Central memory CD8-positive, alpha-beta T cell (primary cell): ENCODE measurements around the gene UBN2.
"Not testable (repeated sequence)": the region's sequence is repeated elsewhere in the genome, so short reads cannot be mapped to it uniquely, and the experiment has no call there.

Experiments used
- ATAC-seq: fragments of 150-1000 bp; cut with Tn5 transposase; replicated peaks from 2 replicates; pipeline ENCODE4 v1.10.0; 2022; ENCODE audit warnings: mild to moderate bottlenecking, moderate FRiP score, moderate number of reproducible peaks; ENCODE audit not compliant: poor library complexity, severe bottlenecking; ENCODE audit errors: extremely low read depth
- DNase-seq, 2 donors: peaks; one replicate each; pipeline ENCODE4 v3.0.0; 2021; ENCODE audit warnings: low spot score in 2 of 2
- H3K27ac Mint-ChIP-seq: one replicate; pipeline ENCODE4 v1.8.0; 2022; ENCODE audit warnings: low read depth, mild to moderate bottlenecking, moderate library complexity, mixed read lengths
- H3K27me3 Mint-ChIP-seq: one replicate; pipeline ENCODE4 v1.8.0; 2022; ENCODE audit warnings: mixed read lengths
- H3K36me3 Mint-ChIP-seq: one replicate; pipeline ENCODE4 v1.8.0; 2022; ENCODE audit warnings: mild to moderate bottlenecking, moderate library complexity, mixed read lengths; ENCODE audit not compliant: insufficient read depth
- H3K4me1 Mint-ChIP-seq: one replicate; pipeline ENCODE4 v1.8.0; 2022; ENCODE audit warnings: mixed read lengths
- H3K4me3 Mint-ChIP-seq: one replicate; pipeline ENCODE4 v1.8.0; 2022; ENCODE audit warnings: mild to moderate bottlenecking, moderate library complexity, mixed read lengths
- H3K9me3 Mint-ChIP-seq: one replicate; pipeline ENCODE4 v1.8.0; 2022; ENCODE audit warnings: mixed read lengths

Gene UBN2

GRCh38 chr7:139218173-139218572, 12.9 kb upstream of the UBN2 start:
- Mint-ChIP-seq H3K27me3 (peaks cover 25% of the 10 kb centered on the region), H3K36me3 (no peaks in the 10 kb centered on the region), H3K4me3 (no peak overlapping the region), H3K4me1 (no peaks in the 10 kb centered on the region), H3K9me3 (no peaks in the 10 kb centered on the region), H3K27ac (no peak overlapping the region)
- DNase-seq (no peak), ATAC-seq (no peak)

GRCh38 chr7:139224219-139224618, 6.8 kb upstream of the UBN2 start:
- no peaks in the 10 kb centered on the region for H3K4me1 Mint-ChIP-seq
- H3K4me3 Mint-ChIP-seq: no peak overlapping the region
- no peak for ATAC-seq
- H3K27me3 Mint-ChIP-seq: peaks cover 42% of the 10 kb centered on the region
- DNase-seq: no peak
- no peak overlapping the region for H3K27ac Mint-ChIP-seq
- H3K9me3 Mint-ChIP-seq: no peaks in the 10 kb centered on the region
- no peaks in the 10 kb centered on the region for H3K36me3 Mint-ChIP-seq

GRCh38 chr7:139224836-139225235, 6.2 kb upstream of the UBN2 start:
- H3K27ac Mint-ChIP-seq, H3K36me3 Mint-ChIP-seq, ATAC-seq, H3K4me1 Mint-ChIP-seq, H3K4me3 Mint-ChIP-seq, DNase-seq, H3K9me3 Mint-ChIP-seq: not testable (repeated sequence)
- H3K27me3 Mint-ChIP-seq: peaks cover 35% of the 10 kb centered on the region

GRCh38 chr7:139225286-139226157, 5.5 kb upstream of the UBN2 start:
- not testable (repeated sequence) for H3K4me3 Mint-ChIP-seq, DNase-seq, H3K4me1 Mint-ChIP-seq, ATAC-seq, H3K36me3 Mint-ChIP-seq, H3K9me3 Mint-ChIP-seq, H3K27ac Mint-ChIP-seq
- H3K27me3 Mint-ChIP-seq: peaks cover 31% of the 10 kb centered on the region

GRCh38 chr7:139226158-139226515, 4.9 kb upstream of the UBN2 start:
- peaks cover 15% of the 10 kb centered on the region for H3K4me1 Mint-ChIP-seq
- not testable (repeated sequence) for H3K4me3 Mint-ChIP-seq, H3K9me3 Mint-ChIP-seq, H3K27ac Mint-ChIP-seq, H3K36me3 Mint-ChIP-seq, DNase-seq, ATAC-seq
- H3K27me3 Mint-ChIP-seq: peaks cover 31% of the 10 kb centered on the region

- H3K27me3 Mint-ChIP-seq: peaks cover 31% of the 10 kb centered on the region
- H3K4me1 Mint-ChIP-seq: peaks cover 18% of the 10 kb centered on the region
- not testable (repeated sequence) for DNase-seq, H3K9me3 Mint-ChIP-seq, H3K27ac Mint-ChIP-seq, H3K4me3 Mint-ChIP-seq, ATAC-seq
- H3K36me3 Mint-ChIP-seq: peaks cover 11% of the 10 kb centered on the region
These were observed 4.0 kb upstream of the UBN2 start for GRCh38 chr7:139226988-139227488.

- peak overlapping the region; percentile 95 for H3K27ac Mint-ChIP-seq
- H3K4me3 Mint-ChIP-seq: peak overlapping the region; percentile 98
- H3K27me3 Mint-ChIP-seq: peaks cover 12% of the 10 kb centered on the region
- no peak for DNase-seq
- peaks cover 34% of the 10 kb centered on the region for H3K4me1 Mint-ChIP-seq
- H3K36me3 Mint-ChIP-seq: peaks cover 14% of the 10 kb centered on the region
- no peak for ATAC-seq
- no peaks in the 10 kb centered on the region for H3K9me3 Mint-ChIP-seq
These were observed 1.0 kb upstream of the UBN2 start for GRCh38 chr7:139230023-139230422.

GRCh38 chr7:139230484-139230773, 608 bp upstream of the UBN2 start:
- Mint-ChIP-seq H3K36me3 (peaks cover 14% of the 10 kb centered on the region), H3K9me3 (no peaks in the 10 kb centered on the region), H3K4me3 (peak overlapping the region; percentile 98), H3K27ac (peak overlapping the region; percentile 95), H3K27me3 (peaks cover 9% of the 10 kb centered on the region), H3K4me1 (peaks cover 34% of the 10 kb centered on the region)
- ATAC-seq (peak; percentile 7), DNase-seq (no peak)

GRCh38 chr7:139231513-139232376, 708 bp downstream of the UBN2 start:
- DNase-seq: no peak
- H3K27ac Mint-ChIP-seq: peak overlapping the region; percentile 95
- H3K4me3 Mint-ChIP-seq: peak overlapping the region; percentile 98
- peaks cover 14% of the 10 kb centered on the region for H3K36me3 Mint-ChIP-seq
- ATAC-seq: peak; percentile 39
- H3K4me1 Mint-ChIP-seq: peaks cover 46% of the 10 kb centered on the region
- no peaks in the 10 kb centered on the region for H3K9me3 Mint-ChIP-seq
- peaks cover 9% of the 10 kb centered on the region for H3K27me3 Mint-ChIP-seq

- ATAC-seq (no peak), DNase-seq (no peak)
- Mint-ChIP-seq H3K27ac (peak overlapping the region; percentile 87), H3K9me3 (no peaks in the 10 kb centered on the region), H3K4me1 (peaks cover 46% of the 10 kb centered on the region), H3K27me3 (peaks cover 7% of the 10 kb centered on the region), H3K36me3 (peaks cover 18% of the 10 kb centered on the region), H3K4me3 (peak overlapping the region; percentile 98)
These were observed 1.3 kb downstream of the UBN2 start for GRCh38 chr7:139232377-139232717.

GRCh38 chr7:139232904-139233303, 1.9 kb downstream of the UBN2 start:
- ATAC-seq (no peak), DNase-seq (no peak)
- Mint-ChIP-seq H3K36me3 (peaks cover 23% of the 10 kb centered on the region), H3K4me1 (peaks cover 46% of the 10 kb centered on the region), H3K4me3 (peak overlapping the region; percentile 98), H3K27ac (peak overlapping the region; percentile 87), H3K27me3 (peaks cover 1% of the 10 kb centered on the region), H3K9me3 (no peaks in the 10 kb centered on the region)

GRCh38 chr7:139241258-139241657, 10.2 kb downstream of the UBN2 start:
- Mint-ChIP-seq H3K36me3 (peaks cover 28% of the 10 kb centered on the region), H3K4me1 (peaks cover 9% of the 10 kb centered on the region), H3K4me3 (no peak overlapping the region), H3K27me3 (no peaks in the 10 kb centered on the region), H3K27ac (no peak overlapping the region), H3K9me3 (no peaks in the 10 kb centered on the region)
- DNase-seq (no peak), ATAC-seq (no peak)
